Fibroblast of skin of back (primary cell): ENCODE measurements around the gene CAMK2N2.

ENCODE experiments used
- DNase-seq: peaks from one replicate; pipeline ENCODE4 v3.0.0-alpha.2; 2013

Gene CAMK2N2

DNA sequence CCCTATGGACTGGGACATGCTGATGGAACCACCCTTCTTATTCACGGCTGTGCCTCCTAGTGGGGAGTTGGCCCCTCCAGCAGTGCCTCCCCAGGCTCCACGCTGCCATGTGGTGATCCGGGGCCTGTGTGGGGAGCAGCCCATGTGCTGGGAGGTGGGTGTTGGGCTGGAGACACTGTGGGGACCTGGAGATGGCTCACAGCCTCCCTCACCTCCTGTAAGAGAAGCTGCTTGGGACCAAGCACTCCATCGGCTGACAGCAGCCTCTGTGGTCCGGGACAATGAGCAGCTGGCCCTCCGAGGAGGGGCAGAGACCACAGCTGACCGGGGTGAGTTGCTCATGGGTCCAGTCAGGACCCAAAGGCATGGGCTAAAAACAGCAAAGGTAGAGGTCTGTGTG, 21.6 kb downstream of the CAMK2N2 start:
- no peak for DNase-seq

- no peak for DNase-seq
Observed at GRCh38 chr3:184239221-184239620, 22.1 kb downstream of the CAMK2N2 start.

DNA sequence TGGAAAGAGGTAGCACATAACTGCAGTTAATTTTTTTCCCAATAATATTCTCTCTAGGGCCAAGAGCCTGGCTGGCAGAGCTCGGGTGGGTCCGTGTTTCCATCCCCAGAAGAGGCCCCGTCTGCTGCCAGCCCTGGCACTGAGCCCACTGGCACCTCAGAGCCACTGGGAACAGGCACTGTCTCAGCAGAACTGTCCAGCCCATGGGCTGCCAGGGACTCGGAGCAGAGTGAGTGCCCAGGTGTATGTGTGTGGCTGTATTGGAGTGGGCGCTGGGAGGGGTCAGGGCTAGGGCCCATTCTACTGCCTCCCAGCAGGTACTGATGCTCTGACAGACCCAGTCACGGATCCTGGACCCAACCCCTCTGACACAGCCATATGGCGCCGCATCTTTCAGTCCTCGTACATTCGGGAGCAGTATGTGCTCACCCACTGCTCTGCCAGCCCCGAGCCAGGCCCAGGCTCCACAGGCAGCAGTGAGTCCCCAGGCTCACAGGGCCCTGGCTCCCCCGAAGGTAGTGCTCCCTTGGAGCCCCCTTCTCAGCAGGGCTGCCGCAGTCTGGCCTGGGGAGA, 23.0 kb downstream of the CAMK2N2 start:
- DNase-seq = no peak

DNA sequence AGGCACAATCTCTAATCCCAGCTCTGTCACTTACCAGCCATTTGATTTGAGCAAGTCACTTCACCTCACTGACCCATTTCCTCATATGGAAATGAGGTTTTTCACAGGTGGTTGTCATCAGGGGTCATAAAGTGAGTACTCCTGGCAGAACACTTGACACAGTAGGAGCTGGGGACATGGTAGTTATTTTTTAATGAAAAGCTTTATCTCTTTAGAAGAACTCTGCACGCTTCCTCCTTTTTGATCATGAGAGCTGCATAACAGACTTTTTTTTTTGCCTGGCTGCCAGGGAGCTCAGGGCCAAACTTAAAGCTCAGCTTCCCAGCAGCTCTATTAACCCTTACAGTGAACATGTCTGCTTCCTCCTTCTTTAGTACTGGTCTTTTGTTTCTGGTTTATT, 23.5 kb downstream of the CAMK2N2 start:
- no peak for DNase-seq

DNA sequence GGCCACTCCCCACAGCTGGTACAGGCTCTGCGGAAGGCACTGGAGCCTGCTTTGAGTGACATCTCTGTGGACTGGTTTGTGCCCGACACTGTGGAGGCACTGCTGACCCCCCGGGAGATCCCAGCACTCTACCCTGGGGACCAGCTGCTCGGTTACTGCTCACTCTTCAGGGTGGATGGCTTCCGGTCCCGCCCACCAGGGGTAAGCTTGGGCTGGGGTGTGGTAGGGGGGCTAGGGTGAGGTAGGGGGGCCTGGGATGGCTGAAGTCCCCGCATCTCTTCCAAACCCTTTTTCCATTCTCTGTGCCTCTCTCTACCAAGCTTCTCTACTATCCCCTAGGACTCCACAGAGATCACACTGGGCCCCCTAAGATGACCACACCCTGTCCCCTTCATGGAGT, 24.1 kb downstream of the CAMK2N2 start:
- no peak for DNase-seq

- DNase-seq = no peak
Observed at GRCh38 chr3:184236636-184237035, 24.7 kb downstream of the CAMK2N2 start.

- DNase-seq = no peak
Observed at GRCh38 chr3:184236033-184236410, 25.3 kb downstream of the CAMK2N2 start.

DNA sequence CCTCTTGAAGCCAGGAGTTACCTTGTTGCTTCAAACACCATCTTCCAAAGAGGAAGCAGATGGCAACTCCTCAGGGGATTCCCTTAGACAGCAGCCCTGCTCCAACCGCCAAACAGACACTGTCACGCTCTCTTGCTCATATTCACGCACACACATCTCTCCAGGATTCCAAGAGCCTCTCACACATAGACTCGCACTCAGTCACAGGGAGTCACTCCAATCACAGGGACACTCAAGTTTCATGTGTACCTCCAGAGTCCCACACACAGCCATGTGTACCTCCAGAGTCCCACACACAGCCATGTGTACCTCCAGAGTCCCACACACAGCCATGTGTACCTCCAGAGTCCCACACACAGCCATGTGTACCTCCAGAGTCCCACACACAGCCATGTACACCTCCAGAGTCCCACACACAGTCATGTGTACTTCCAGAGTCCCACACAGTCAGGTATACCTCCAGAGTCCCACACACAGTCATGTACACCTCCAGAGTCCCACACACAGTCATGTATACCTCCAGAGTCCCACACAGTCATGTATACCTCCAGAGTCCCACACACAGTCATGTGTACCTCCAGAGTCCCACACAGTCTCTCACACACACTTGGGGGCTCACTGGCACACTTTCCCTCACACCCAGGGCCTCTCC, 25.8 kb downstream of the CAMK2N2 start:
- no peak for DNase-seq

DNA sequence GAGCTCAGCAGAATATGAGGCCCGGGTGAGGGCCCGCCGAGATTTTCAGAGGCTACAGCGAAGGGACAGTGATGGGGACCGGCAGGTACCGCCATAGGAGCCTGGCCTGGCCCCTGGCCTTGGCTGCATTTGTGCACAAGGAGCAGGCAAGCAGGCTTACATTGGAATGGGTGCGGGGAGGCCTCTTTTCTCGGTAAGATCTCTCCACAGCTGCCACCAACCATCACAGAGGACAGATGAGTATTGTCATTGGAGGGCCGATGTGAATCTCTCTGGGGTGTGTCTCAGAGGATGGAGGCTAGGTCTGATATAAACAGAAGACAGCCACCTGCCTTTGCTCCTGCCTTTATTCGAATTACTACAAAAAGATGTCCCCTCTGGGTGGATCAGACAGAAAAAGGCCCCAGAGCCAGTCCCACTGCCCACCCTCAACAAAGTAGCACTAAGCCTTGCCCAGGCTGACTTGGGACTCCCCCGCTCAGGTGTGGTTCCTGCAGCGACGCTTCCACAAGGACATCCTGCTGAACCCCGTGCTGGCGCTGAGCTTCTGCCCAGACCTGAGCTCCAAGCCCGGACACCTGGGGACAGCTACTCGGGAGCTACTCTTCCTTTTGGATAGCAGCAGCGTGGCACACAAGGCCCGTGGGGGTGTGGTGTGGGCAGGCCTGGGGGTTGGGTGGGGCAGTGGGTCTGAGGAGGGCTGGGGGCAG, 26.5 kb downstream of the CAMK2N2 start:
- DNase-seq = no peak

DNA sequence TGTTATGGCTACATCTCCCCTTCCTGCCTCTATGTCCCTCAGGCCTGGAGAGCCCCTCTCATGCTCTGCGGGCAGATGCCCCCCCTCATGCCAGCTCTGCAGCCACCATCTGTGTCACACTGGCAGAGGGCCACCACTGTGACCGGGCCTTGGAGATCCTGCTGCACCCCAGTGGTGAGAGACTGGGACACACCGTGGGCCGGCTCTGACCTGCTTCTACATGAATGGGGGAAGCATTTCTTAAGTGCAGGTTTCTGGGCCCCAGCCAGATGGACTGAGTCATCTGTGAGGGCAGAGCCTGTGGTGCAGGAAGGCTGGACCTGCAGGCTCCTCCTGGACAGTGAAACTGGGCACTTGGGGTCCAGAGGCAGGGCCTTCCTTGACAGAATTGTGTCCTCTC, 27.1 kb downstream of the CAMK2N2 start:
- peak; percentile 52 for DNase-seq

DNA sequence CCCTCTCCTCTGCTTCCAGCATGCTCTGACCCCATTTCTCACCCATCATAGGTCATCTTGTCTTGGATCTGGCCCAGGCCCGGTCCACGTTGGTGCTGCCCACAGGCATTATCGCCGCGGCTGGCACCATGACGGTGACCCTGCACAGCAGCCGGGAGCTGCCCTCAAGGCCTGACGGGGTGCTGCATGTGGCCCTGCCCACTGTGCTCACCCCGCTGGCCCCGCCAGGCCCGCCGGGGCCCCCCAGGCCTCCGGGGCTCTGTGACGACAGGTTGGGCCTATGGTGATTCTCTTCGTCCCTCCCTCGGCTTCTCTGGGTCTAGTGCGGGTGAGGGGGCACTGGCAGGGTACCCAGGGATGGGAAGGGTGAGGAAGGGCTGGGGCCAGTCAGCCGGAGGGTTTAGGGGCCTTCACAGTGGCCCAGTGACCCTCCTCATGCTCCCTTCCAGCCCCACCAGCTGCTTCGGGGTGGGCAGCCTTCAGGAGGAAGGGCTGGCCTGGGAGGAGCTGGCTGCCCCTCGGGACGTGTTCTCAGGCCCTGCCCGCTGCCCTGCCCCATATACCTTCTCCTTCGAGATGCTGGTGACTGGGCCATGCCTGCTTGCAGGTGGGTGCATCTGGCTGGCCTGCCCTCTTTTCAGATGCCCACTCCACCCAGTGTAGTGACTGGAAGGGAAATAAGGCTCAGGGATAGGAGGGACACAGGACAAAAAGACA, 28.1 kb downstream of the CAMK2N2 start:
- DNase-seq = no peak

GRCh38 chr3:184231671-184232070, 29.7 kb downstream of the CAMK2N2 start:
- no peak for DNase-seq

DNA sequence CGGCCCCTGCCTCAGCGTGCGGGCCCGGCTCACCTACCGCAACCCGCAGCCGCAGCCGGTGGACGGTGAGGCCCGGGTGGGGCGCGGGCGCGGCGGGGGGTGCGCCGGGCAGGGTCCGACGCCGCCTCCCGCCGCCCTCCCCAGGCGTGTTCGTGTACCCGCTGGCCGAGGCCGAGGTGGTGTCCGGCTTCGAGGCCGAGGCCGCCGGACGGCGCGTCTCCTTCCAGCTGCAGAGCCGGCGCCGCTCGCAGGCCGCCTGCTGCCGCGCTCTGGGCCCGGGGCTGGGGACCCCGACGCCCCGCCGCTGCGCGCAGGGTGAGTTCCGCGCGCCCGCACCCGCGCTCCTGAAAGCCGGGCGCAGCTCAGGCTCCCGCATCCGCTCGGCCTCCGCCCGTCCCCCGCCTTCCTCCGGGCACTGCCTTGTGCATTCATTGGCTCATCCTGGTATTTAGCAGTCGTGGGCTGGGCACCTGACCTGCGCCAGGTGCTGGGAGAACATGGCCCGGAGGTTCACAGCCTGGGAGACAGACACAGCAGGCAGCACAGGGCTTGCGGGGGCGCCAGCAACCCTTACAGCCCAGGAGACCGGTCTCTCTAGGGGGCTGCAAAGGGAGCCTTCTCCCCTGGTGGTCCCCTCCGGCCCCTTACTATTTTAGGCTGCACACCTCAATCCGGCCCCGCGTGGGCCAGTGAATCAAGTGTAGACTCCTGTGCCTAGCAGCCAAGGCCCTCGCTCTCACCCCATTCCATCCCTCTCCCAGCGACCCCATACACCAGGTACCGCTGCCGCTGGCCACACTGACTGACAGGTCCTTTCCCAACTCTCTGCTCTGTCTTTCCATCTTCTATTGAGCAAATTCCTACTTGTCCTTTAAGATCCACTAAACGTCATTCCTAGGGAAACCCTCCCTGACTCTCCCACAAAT, 30.5 kb downstream of the CAMK2N2 start:
- no peak for DNase-seq

DNA sequence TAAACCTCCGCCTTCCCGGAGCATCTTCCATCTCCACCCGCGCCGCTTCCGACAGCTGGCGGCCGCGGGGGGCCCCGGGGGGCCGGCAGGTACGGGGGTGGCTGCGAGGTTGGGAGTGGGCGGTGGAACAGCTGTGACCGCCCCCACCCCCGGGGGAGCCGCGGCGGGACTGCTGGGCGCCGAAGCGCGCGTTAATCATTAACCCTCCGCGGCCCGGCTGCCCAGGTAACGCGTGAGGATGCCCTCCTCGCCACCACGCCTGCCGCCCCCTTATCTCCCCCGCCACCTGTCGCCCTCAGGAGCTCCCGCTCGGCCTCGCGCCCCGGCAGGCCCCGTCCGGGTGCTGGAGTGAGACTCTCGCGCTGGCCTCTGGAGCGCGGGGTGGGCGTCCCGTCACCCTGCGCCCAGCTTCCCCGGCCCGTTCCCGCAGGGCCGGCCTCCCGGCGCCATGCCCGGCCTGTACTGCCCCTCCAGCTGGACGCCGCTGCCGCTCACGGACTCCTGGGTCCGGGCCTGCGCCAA, 31.2 kb downstream of the CAMK2N2 start:
- no peak for DNase-seq

GRCh38 chr3:184229394-184230080, 31.8 kb downstream of the CAMK2N2 start, which contains the start of gene VWA5B2:
TSS of gene VWA5B2 (plus strand) at chr3:184229585. CDS start at chr3:184230529, 944 bp downstream.
- peak; percentile 53 for DNase-seq

GRCh38 chr3:184228376-184229137, 32.8 kb downstream of the CAMK2N2 start:
- no peak for DNase-seq

GRCh38 chr3:184227481-184227935, 33.8 kb downstream of the CAMK2N2 start:
- peak; percentile 20 for DNase-seq

GRCh38 chr3:184223946-184224345, 37.4 kb downstream of the CAMK2N2 start:
- no peak for DNase-seq

- no peak for DNase-seq
Observed at GRCh38 chr3:184222521-184222920, 38.8 kb downstream of the CAMK2N2 start.

GRCh38 chr3:184218814-184219213, 42.5 kb downstream of the CAMK2N2 start:
- no peak for DNase-seq
